Measurements from ENCODE around the gene GGT6. TPM values are rescaled to one million over a fixed set of nuclear protein-coding genes. Genes with fewer than 3 reads are reported as not detected.

The GGT6 gene
- total RNA-seq, 2 experiments from 2014 or later = not detected

GRCh38 chr17:4548721-4549531 is 11.5 kb downstream of the GGT6 start:
- no peaks in the 10 kb centered on the region for H3K27me3 Mint-ChIP-seq
- H3K36me3 Mint-ChIP-seq = peaks cover 4% of the 10 kb centered on the region
- no peaks in the 10 kb centered on the region for H3K9me3 Mint-ChIP-seq
- POLR2A ChIA-PET = interaction anchor here (0.7 kb wide), 1 partner anchor 102 kb away, joined by 4 read pairs; no protein-coding TSS in a partner anchor
- ATAC-seq (ENCODE audit: low read depth) (no peak), DNase-seq (no peak)
- H3K4me3 Mint-ChIP-seq = no peak overlapping the region
- no peak overlapping the region for H3K27ac Mint-ChIP-seq
- H3K4me1 Mint-ChIP-seq = peaks cover 3% of the 10 kb centered on the region

GRCh38 chr17:4548061-4548461 is 12.3 kb downstream of the GGT6 start:
- no peak for DNase-seq
- H3K27me3 Mint-ChIP-seq = no peaks in the 10 kb centered on the region
- POLR2A ChIA-PET = no interaction called here
- H3K9me3 Mint-ChIP-seq = no peaks in the 10 kb centered on the region
- no peak overlapping the region for H3K4me3 Mint-ChIP-seq
- no peak for ATAC-seq (ENCODE audit: low read depth)
- no peaks in the 10 kb centered on the region for H3K4me1 Mint-ChIP-seq
- peaks cover 4% of the 10 kb centered on the region for H3K36me3 Mint-ChIP-seq
- no peak overlapping the region for H3K27ac Mint-ChIP-seq

- no peak overlapping the region for H3K27ac Mint-ChIP-seq
- H3K27me3 Mint-ChIP-seq = no peaks in the 10 kb centered on the region
- ATAC-seq (ENCODE audit: low read depth) = no peak
- H3K4me3 Mint-ChIP-seq = no peak overlapping the region
- H3K4me1 Mint-ChIP-seq = no peaks in the 10 kb centered on the region
- POLR2A ChIA-PET = no interaction called here
- H3K36me3 Mint-ChIP-seq = peaks cover 4% of the 10 kb centered on the region
- DNase-seq = no peak
- no peaks in the 10 kb centered on the region for H3K9me3 Mint-ChIP-seq
These were observed 13.1 kb downstream of the GGT6 start for GRCh38 chr17:4547118-4547906.

- no peak overlapping the region for H3K27ac Mint-ChIP-seq
- DNase-seq (no peak), ATAC-seq (ENCODE audit: low read depth) (no peak)
- no peaks in the 10 kb centered on the region for H3K4me1 Mint-ChIP-seq
- POLR2A ChIA-PET = interaction anchor here (1.8 kb wide), 1 partner anchor 10 kb away, joined by 5 read pairs; the partner anchor contains the start of gene MYBBP1A
- H3K36me3 Mint-ChIP-seq = no peaks in the 10 kb centered on the region
- H3K9me3 Mint-ChIP-seq = no peaks in the 10 kb centered on the region
- no peaks in the 10 kb centered on the region for H3K27me3 Mint-ChIP-seq
- H3K4me3 Mint-ChIP-seq = no peak overlapping the region
These were observed 15.0 kb downstream of the GGT6 start for GRCh38 chr17:4545217-4545951.

- ATAC-seq (ENCODE audit: low read depth) (no peak), DNase-seq (no peak)
- Mint-ChIP-seq H3K4me3 (no peak overlapping the region), H3K36me3 (no peaks in the 10 kb centered on the region), H3K4me1 (no peaks in the 10 kb centered on the region), H3K27ac (no peak overlapping the region), H3K9me3 (no peaks in the 10 kb centered on the region), H3K27me3 (no peaks in the 10 kb centered on the region)
- POLR2A ChIA-PET = interaction anchor here (1.8 kb wide), 1 partner anchor 10 kb away, joined by 5 read pairs; the partner anchor contains the start of gene MYBBP1A
These were observed 15.5 kb downstream of the GGT6 start for GRCh38 chr17:4544951-4545216.

- POLR2A ChIA-PET = interaction anchor here (1.8 kb wide), 1 partner anchor 11 kb away, joined by 5 read pairs; the partner anchor contains the start of gene MYBBP1A
- no peak overlapping the region for H3K27ac Mint-ChIP-seq
- H3K4me3 Mint-ChIP-seq = no peak overlapping the region
- H3K9me3 Mint-ChIP-seq = no peaks in the 10 kb centered on the region
- ATAC-seq (ENCODE audit: low read depth) (no peak), DNase-seq (no peak)
- peaks cover 3% of the 10 kb centered on the region for H3K36me3 Mint-ChIP-seq
- no peaks in the 10 kb centered on the region for H3K27me3 Mint-ChIP-seq
- no peaks in the 10 kb centered on the region for H3K4me1 Mint-ChIP-seq
These were observed 16.0 kb downstream of the GGT6 start for GRCh38 chr17:4544135-4544950.

GRCh38 chr17:4543557-4544026 is 16.8 kb downstream of the GGT6 start:
- H3K27ac Mint-ChIP-seq = no peak overlapping the region
- POLR2A ChIA-PET = interaction anchor here (1.8 kb wide), 1 partner anchor 11 kb away, joined by 5 read pairs; the partner anchor contains the start of gene MYBBP1A
- DNase-seq (no peak), ATAC-seq (ENCODE audit: low read depth) (no peak)
- H3K4me3 Mint-ChIP-seq = no peak overlapping the region
- peaks cover 3% of the 10 kb centered on the region for H3K36me3 Mint-ChIP-seq
- no peaks in the 10 kb centered on the region for H3K4me1 Mint-ChIP-seq
- H3K9me3 Mint-ChIP-seq = no peaks in the 10 kb centered on the region
- H3K27me3 Mint-ChIP-seq = no peaks in the 10 kb centered on the region

- peak overlapping the region; percentile 76 for H3K27ac Mint-ChIP-seq
- no peak for DNase-seq
- no peaks in the 10 kb centered on the region for H3K4me1 Mint-ChIP-seq
- H3K36me3 Mint-ChIP-seq = peaks cover 3% of the 10 kb centered on the region
- POLR2A ChIA-PET = interaction anchor here (1.3 kb wide), 1 partner anchor 108 kb away, joined by 3 read pairs; no protein-coding TSS in a partner anchor
- no peak for ATAC-seq (ENCODE audit: low read depth)
- no peak overlapping the region for H3K4me3 Mint-ChIP-seq
- no peaks in the 10 kb centered on the region for H3K9me3 Mint-ChIP-seq
- no peaks in the 10 kb centered on the region for H3K27me3 Mint-ChIP-seq
These were observed 17.6 kb downstream of the GGT6 start for GRCh38 chr17:4542726-4543191.

GRCh38 chr17:4542003-4542725 is 18.2 kb downstream of the GGT6 start:
- H3K4me1 Mint-ChIP-seq = no peaks in the 10 kb centered on the region
- peaks cover 3% of the 10 kb centered on the region for H3K36me3 Mint-ChIP-seq
- peak overlapping the region; percentile 76 for H3K27ac Mint-ChIP-seq
- DNase-seq (no peak), ATAC-seq (ENCODE audit: low read depth) (no peak)
- H3K4me3 Mint-ChIP-seq = no peak overlapping the region
- no peaks in the 10 kb centered on the region for H3K27me3 Mint-ChIP-seq
- POLR2A ChIA-PET = interaction anchor here (1.3 kb wide), 1 partner anchor 107 kb away, joined by 3 read pairs; no protein-coding TSS in a partner anchor
- H3K9me3 Mint-ChIP-seq = no peaks in the 10 kb centered on the region

- Mint-ChIP-seq H3K36me3 (peaks cover 3% of the 10 kb centered on the region), H3K27ac (peak overlapping the region; percentile 34), H3K27me3 (no peaks in the 10 kb centered on the region), H3K4me1 (no peaks in the 10 kb centered on the region), H3K4me3 (no peak overlapping the region), H3K9me3 (no peaks in the 10 kb centered on the region)
- ATAC-seq (ENCODE audit: low read depth) = no peak
- no peak for DNase-seq
- POLR2A ChIA-PET = interaction anchor here (1.3 kb wide), 1 partner anchor 106 kb away, joined by 3 read pairs; no protein-coding TSS in a partner anchor
These were observed 18.9 kb downstream of the GGT6 start for GRCh38 chr17:4541328-4542002.

GRCh38 chr17:4540687-4541327 is 19.6 kb downstream of the GGT6 start:
- ATAC-seq (ENCODE audit: low read depth) = no peak
- peak overlapping the region; percentile 34 for H3K27ac Mint-ChIP-seq
- POLR2A ChIA-PET = no interaction called here
- H3K27me3 Mint-ChIP-seq = no peaks in the 10 kb centered on the region
- no peaks in the 10 kb centered on the region for H3K9me3 Mint-ChIP-seq
- no peaks in the 10 kb centered on the region for H3K4me1 Mint-ChIP-seq
- H3K36me3 Mint-ChIP-seq = peaks cover 3% of the 10 kb centered on the region
- H3K4me3 Mint-ChIP-seq = no peak overlapping the region
- no peak for DNase-seq

Data from activated naive CD8-positive, alpha-beta T cell treated with anti-CD3 and anti-CD28 coated beads, Interleukin-2, amount 10 ng/mL, durations not matched to agents 7 days and 5 days (primary cell).